GM10847 (cell line): ENCODE results near the gene FEZ2.

Source experiments
- POLR2A ChIP-seq: IDR thresholded peaks from 2 replicates; pipeline ENCODE4 v1.6.1; 2011; ENCODE audit not compliant: insufficient read length; ENCODE audit errors: extremely low read depth

FEZ2 gene

DNA sequence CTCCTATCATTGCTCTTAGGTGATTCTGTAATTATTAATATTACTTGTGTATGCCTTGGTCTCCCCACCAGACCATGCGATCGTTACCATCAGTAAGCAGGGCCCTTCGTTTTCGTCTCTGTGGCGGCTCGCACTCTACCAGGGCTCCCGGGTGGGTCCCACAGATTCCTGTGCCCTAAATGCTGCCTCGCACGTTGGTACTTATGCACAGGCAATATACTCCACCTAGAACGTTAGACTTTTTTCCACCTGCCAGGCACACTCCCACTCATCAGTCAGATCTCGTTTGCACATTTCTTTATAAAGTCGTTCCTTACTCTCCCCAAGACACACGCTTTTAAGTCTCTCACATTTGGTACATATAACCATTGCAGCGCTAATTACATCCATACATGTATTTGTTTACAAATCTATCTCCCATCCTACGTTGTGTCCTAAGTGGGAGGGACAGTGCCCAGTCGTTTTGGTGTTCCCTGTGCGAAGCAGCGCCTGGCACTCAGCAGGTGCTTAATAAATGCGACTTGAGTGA is 901 bp downstream of the FEZ2 start:
- TF ChIP-seq POLR2A: no peak

DNA sequence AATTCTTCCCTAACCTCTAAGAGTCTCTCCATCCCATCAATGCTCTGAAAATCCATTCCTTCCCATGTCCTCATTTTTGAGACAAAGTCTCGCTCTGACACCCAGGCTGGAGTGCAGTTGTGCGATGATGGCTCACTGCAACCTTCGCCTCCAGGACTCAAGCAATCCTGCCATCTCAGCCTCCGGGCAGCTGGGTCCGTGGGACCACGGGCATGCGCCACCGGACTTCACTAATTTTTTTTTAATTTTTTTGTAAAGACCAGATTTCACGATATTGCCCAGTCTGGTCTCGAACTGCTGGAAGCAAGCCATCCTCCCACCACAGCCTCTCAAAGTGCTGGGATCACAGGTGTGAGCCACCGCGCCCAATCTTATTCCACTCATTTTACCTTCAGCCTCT is 1.6 kb downstream of the FEZ2 start:
- no peak for TF ChIP-seq POLR2A

DNA sequence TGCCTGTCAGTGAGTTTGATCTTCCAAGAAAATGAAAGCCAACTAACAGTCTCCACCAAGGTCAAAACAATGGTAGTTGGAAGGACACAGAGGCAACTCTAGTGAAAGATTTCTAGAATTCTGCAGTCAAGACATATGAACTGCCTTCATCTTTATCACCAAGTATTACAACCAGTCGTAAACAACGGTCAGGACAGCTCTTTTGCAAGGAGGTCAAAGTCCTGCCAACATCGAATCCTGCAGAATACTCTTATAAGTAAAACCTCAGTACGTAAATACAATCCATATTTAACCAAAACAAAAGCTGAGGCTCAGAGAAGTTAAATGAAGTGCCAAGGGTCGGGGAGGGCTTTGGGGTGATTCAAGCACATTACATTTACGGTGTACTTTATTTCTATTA is 3.1 kb downstream of the FEZ2 start:
- no peak for TF ChIP-seq POLR2A

DNA sequence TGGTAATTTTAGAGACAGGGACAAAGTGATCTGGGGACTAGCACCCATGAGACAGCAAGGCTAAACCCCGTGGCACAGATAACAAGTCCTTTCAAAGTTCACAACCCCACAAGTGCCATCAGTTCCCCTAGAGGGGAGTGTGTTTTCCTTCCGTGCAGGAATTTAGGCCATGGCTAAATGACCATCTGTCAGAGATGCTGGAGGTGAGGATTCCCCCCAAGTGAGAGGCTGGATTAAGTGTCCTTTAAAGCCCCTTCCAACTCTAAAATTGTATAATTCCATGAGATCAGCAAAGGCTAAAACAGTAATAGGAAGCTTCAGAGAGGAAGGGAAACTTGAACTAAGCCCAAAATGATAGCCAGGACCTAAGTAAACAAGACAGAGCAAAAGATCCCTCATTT is 8.7 kb downstream of the FEZ2 start:
- no peak for TF ChIP-seq POLR2A

DNA sequence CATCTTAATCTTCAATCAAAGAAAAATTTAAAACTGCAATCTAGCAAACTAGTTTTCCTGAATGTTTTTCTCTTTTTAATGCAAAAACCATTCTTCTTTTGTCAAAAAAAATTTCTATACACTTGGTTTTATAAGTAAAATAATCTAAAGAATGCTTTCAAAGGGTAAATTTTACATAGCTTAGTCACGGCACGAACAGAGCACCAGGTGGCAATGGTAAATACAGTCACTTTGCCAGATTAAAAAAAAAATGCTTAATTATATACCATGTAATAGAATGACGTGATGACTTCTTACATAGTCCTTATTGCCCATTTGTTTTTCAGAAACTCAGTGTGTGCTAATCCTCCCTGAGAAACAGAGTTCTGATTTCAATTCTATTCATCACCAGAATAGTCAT is 10.4 kb downstream of the FEZ2 start:
- no peak for TF ChIP-seq POLR2A

DNA sequence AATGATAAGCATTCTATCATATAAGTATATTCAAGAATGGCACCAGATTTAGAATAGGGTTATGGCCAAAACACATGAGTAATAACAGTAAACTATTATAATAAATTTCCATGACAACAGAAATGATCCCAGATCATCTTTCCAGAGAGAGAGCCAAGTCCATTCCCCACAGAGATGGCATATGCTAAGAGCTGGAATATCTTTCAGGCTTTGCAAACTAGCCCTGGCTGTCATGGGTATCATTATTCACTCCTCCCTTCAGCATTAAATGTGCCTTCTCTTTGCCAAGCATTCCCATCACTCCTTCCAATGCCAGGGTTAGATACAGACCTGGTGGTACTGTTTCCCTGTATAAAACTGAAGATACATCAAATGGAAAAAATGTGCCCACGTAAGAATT is 10.9 kb downstream of the FEZ2 start:
- no peak for TF ChIP-seq POLR2A

DNA sequence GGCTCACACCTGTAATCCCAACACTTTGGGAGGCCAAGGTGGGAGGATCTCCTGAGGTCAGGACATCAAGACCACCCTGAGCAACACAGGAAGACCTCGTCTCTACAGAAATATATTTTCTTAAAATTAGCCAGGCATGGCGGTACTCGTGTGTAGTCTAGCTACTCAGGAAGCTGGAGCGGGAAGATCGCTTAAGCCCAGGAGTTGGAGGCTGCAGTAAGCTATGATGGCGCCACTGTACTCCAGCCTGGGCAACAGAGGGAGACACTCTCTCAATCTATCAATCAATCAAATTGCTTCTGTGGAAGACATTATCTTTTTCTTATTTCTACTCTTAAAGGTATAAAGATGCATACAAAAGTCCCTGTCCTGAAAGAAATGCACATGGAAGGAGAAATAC is 11.3 kb downstream of the FEZ2 start:
- no peak for TF ChIP-seq POLR2A

DNA sequence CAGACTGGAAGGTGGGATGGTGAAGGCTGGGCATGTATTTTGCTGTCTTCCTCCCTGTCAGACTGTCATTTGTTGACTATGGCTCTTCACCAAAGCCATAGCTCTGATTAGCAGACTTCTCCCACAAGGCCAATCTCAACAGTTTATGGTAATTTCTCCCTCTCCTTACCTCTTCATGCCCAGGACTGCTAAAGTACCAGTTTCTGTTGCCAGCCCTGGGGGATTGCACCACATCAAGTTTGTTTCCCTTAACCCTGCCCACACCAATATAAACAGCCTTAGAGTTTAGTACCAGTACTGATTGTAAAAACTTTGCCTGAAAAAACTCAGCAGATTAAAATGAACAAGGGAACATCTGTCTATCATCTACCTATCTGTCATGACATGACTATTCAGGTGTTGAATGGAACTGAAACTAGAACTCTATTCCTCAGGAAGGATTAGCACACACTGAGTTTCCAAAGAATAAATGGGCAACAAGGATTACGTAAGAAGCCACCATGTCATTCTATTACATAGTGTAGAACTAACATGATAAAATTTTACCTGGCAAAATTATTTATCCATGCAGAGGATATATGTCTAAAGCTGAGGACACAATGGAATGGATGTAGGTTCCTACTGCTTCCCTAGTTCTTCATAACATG is 13.7 kb downstream of the FEZ2 start:
- no peak for TF ChIP-seq POLR2A

DNA sequence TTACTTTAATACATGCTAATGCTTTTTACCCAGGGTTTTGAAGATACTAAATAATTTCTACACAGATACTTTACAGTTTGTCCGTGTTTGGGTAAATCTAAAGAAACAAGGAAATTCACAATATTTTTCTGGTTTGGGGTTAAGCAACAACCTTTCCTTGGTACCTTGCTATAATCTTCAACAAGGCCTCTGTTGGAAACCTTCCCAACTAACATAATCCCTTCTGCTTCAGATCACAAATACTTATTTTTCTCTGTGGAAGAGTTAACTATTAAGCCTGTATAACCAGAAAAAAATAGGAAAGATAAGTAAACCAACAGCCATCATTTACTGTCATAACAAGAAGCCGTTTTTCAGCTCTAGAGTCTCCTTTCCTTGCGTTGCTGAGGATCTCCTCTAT is 15.0 kb downstream of the FEZ2 start:
- no peak for TF ChIP-seq POLR2A

DNA sequence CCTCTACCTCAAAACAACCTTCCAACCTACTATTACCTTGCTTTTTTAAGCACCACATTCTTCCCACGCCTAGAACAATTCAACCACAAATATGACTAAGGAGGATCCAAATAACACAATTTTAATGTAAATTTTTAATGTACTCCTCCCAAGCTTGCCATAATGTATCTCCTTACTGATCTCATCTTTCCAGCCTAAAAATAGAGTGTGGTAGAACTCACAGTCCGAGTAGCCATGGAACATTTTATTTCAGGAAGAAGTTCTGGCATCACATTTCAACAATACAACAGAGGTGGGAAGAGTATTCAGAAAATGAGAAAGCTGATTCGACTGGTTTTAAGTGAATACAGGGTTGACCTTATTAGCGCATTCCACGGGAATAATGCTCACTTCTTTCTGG is 15.4 kb downstream of the FEZ2 start:
- TF ChIP-seq POLR2A: no peak

DNA sequence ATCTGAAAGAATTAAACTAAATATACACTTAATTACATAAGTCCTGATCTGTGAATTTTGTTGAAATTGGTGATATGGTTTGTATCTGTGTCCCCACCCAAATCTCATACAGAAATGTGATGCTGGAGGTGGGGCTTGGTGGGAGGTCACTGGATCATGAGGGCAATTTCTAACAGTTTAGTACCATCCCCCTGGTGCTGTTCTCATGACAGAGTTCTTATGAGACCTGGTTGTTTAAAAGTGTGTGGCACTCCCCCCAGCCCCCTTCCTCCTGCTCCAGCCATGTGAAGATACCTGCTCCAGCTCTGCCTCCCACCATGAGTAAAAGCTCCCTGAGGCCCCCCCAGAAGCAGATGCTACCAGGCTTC is 18.7 kb downstream of the FEZ2 start:
- no peak for TF ChIP-seq POLR2A

DNA sequence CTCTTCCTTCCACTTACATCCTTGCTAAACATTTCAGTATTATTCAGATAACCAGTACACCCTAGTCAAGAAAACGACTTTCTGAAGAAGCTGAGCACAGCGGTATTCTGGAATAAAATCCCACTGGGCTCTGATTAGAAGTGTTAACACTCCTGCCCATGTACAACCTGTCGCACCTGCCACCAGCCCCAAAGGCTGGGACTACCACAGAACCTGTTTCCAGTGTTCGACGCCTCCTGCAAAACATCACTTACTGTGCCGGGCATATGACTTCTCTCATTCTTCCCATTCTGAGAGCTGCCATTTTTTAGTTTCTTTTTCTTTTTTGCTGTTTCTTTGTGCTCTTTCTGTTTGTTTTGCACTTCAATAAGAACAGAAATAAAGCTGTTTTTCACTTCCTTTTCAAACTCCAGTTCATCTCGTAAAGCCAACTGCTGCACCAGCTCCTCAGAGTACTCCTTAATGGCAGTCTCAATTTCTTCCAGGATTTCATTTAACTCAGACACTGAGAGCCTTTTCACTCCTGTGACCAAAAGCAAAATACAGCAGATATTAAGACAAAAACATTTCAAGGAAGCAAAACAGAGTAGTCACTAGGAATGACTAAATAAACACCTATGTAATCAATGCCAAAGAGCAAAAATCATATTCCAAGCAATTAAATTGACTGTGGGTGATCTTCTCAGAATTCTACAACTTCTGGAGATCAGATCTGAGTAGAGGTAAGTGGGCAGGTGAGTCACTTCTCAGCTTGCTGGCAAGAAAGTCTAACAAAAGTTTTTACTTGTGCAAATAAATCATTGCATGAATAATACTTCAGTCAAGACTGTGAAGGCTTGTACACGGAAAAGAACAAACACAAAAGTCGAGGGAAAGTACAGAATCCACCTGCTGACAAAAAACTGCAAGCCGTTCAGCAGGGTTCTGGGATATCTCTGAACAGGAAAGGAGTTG is 19.3 kb downstream of the FEZ2 start:
- TF ChIP-seq POLR2A: no peak

DNA sequence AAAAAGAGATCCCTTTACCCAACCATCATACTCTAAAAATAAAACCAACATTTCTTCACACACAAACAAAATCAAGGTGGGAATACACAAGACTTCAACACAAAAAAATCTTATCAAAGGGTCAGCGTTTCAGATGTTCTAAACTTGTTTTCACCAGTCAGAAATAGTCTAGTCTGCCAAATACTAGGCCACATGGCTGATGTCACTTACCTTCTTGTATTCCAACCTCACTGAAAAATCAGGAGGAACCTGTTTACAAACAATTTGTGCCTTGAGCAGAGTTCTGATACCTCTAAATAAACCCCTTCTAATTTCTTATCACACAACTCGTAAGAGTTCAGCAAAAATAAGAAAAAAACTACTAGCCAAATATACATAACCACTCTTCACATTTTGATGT is 20.1 kb downstream of the FEZ2 start:
- TF ChIP-seq POLR2A: no peak

DNA sequence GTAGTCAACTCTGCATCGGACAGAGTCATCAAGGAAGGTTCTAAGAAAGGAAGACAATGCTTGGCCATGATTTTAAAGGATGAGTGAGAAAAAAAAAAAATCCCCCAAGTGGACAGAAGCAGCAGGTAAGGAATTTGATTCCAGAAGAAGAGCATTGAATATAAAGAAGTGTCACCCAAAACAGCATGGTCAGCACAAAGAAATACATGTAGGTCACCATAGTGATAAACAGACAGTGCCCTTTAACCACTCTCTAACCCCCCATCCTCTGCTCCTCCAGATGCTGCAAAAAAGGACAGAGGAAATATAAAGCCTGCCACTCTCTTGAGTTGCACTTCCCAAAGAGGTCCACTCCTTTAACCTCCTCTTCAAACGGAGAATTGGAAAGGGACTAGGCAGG is 23.4 kb downstream of the FEZ2 start:
- no peak for TF ChIP-seq POLR2A

DNA sequence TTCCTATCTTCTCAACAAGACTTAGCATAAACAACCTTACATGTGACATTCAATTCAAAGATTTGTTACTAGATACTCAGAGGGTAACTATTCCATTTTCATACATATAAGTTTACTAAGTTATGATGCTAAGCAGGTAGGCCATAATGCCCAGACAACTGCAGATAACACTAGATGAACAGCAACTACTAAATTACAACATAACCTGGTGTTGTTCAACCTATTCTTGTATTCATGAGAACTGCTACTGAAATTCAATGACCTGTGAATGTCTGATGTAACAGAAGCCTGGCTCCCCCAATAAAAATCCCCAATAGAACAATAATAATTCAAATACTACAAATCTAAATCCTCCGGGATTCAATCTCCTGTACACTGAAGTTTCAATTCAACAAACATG is 24.8 kb downstream of the FEZ2 start:
- no peak for TF ChIP-seq POLR2A

DNA sequence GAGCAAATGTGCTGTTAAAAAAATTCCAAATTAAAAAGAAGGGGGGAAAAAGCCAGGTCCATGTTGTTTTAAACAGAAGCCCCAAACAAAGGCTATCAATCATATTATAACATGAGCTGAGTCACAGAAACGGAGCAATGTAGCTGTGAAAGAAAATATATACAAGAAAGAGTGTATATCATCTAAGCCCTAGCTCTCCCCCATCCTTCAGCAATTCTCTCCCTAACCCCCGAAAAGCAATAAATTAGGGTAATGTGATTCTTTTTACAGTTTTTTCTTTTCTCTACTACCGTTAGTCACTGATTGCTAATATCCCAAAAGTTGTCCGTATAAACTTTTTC is 25.3 kb downstream of the FEZ2 start:
- no peak for TF ChIP-seq POLR2A
